ENCODE measurements around the gene PALM. TPM values are rescaled to one million over a fixed set of nuclear protein-coding genes. Genes with fewer than 3 reads are reported as not detected.
A peak's percentile ranks its signal among the peaks of the same experiment; 100 is the strongest.

The PALM gene
- total RNA-seq, 1 experiment from 2014 or later, result 14.4 TPM

- ChIA-PET POLR2A (no interaction called here), CTCF (interaction anchor here (0.5 to 0.9 kb wide), 2 partner anchors 38 to 65 kb away, joined by 3 to 4 read pairs; no protein-coding TSS in a partner anchor)
- in situ Hi-C loops (cut with HindIII; ENCODE audit: low pct_unique_long_range_greater_than_20kb, low sequenced_read_pairs) (no loop called here), intact Hi-C loops (cut with micrococcal nuclease; ENCODE audit: unreplicated experiment) (no loop called here)
- TF ChIP-seq POLR2AphosphoS5 (IDR thresholded peaks at IDR 0.05; ENCODE audit: low read depth, low read length) (no peak), REST (IDR thresholded peaks at IDR 0.05; ENCODE audit: insufficient read depth in 1 of 2, low read depth in 2 of 2, low read length in 1 of 2) (no peak), CTCF (IDR thresholded peaks at IDR 0.05) (peak; percentile 82), SIN3A (IDR thresholded peaks at IDR 0.05; ENCODE audit: borderline replicate concordance, insufficient read depth, low read depth, low read length) (no peak)
- no peaks in the 10 kb centered on the region for H3K36me3 ChIP-seq (ENCODE audit: control insufficient read depth, insufficient read depth, low read length)
- BruUV-seq (replicated peaks), result no TSS peak
- peak; percentile 77 for ATAC-seq
- no peak overlapping the region for H3K27ac ChIP-seq (ENCODE audit: low read length)
- H3K9me3 ChIP-seq (ENCODE audit: control insufficient read depth, insufficient read depth, low read depth, low read length), result no peaks in the 10 kb centered on the region
- H3K4me3 ChIP-seq (ENCODE audit: low read depth in 2 of 2, low read length in 2 of 2), result no peak overlapping the region
- DNase-seq (ENCODE audit: low read depth, low spot score), result no peak
- no peaks in the 10 kb centered on the region for H3K4me1 ChIP-seq (ENCODE audit: control insufficient read depth, insufficient read depth, low read length)
- H3K27me3 ChIP-seq (ENCODE audit: control insufficient read depth, insufficient read depth, low read length), result no peaks in the 10 kb centered on the region
Observed at GRCh38 chr19:737591-738093, 28.9 kb downstream of the PALM start.

- ChIA-PET CTCF (interaction anchor here (0.6 kb wide), 1 partner anchor 259 kb away, joined by 7 read pairs; no protein-coding TSS in a partner anchor), POLR2A (no interaction called here)
- TF ChIP-seq POLR2AphosphoS5 (IDR thresholded peaks at IDR 0.05; ENCODE audit: low read depth, low read length), result no peak
- TF ChIP-seq TCF7L2 (IDR thresholded peaks at IDR 0.05; ENCODE audit: low read depth, low read length), result no peak
- no peak for TF ChIP-seq REST (IDR thresholded peaks at IDR 0.05; ENCODE audit: insufficient read depth in 1 of 2, low read depth in 2 of 2, low read length in 1 of 2)
- TF ChIP-seq CTCF (IDR thresholded peaks at IDR 0.05), result no peak
- no peak for TF ChIP-seq SIN3A (IDR thresholded peaks at IDR 0.05; ENCODE audit: borderline replicate concordance, insufficient read depth, low read depth, low read length)
- intact Hi-C loops (cut with micrococcal nuclease; ENCODE audit: unreplicated experiment) (no loop called here), in situ Hi-C loops (cut with HindIII; ENCODE audit: low pct_unique_long_range_greater_than_20kb, low sequenced_read_pairs) (no loop called here)
- no peak overlapping the region for H3K27ac ChIP-seq (ENCODE audit: low read length)
- no peak overlapping the region for H3K4me3 ChIP-seq (ENCODE audit: low read depth in 2 of 2, low read length in 2 of 2)
- H3K27me3 ChIP-seq (ENCODE audit: control insufficient read depth, insufficient read depth, low read length), result no peaks in the 10 kb centered on the region
- DNase-seq (ENCODE audit: low read depth, low spot score) (no peak), ATAC-seq (no peak)
- no peaks in the 10 kb centered on the region for H3K9me3 ChIP-seq (ENCODE audit: control insufficient read depth, insufficient read depth, low read depth, low read length)
- no peaks in the 10 kb centered on the region for H3K4me1 ChIP-seq (ENCODE audit: control insufficient read depth, insufficient read depth, low read length)
- no TSS peak for BruUV-seq (replicated peaks)
- H3K36me3 ChIP-seq (ENCODE audit: control insufficient read depth, insufficient read depth, low read length), result no peaks in the 10 kb centered on the region
Observed at GRCh38 chr19:738509-739128, 29.9 kb downstream of the PALM start.
